Adrenal gland (tissue), 12 donors: ENCODE measurements around the gene ATP9A. TPM values are rescaled to one million over a fixed set of nuclear protein-coding genes. Genes with fewer than 3 reads are reported as not detected.
"Not testable (repeated sequence)": the region's sequence is repeated elsewhere in the genome, so short reads cannot be mapped to it uniquely, and the experiment has no call there.

ENCODE experiments used
- DNase-seq, 7 donors: peaks; one replicate each; pipeline ENCODE4 v3.0.0-alpha.2; 2019 to 2020
- H3K27ac ChIP-seq, 5 donors: fragments of 200-600 bp; sonication (generic) in 4 of 5; 1 replicate in 3 of 5; 2 replicates in 2 of 5; pipeline versions ENCODE4 v1.5.1 to v1.8.0; 2016 to 2020; ENCODE audit warnings: mild to moderate bottlenecking in 1 of 5
- H3K27me3 ChIP-seq: fragments of 200-600 bp; 2 replicates; pipeline ENCODE4 v1.8.0; 2021
- H3K36me3 ChIP-seq, 2 donors: fragments of 200-600 bp; replicated peaks in 1 of 2; 1 replicate in 1 of 2; 2 replicates in 1 of 2; pipeline versions ENCODE4 v1.5.1 to v1.8.0; 2018 to 2022
- H3K4me1 ChIP-seq, 2 donors: fragments of 200-600 bp; replicated peaks in 1 of 2; 1 replicate in 1 of 2; 2 replicates in 1 of 2; pipeline versions ENCODE4 v1.5.1 to v1.8.0; 2018 to 2021
- H3K4me3 ChIP-seq, 4 donors: fragments of 200-600 bp; sonication (generic) in 3 of 4; one replicate each; pipeline ENCODE4 v1.5.1; 2016 to 2018
- H3K9me3 ChIP-seq, 3 donors: fragments of 200-600 bp; sonication (generic) in 1 of 3; replicated peaks in 1 of 3; 1 replicate in 2 of 3; 2 replicates in 1 of 3; pipeline versions ENCODE4 v1.5.1 to v1.8.0; 2016 to 2021
- POLR2A ChIP-seq, 2 donors: fragments of 450-650 bp; IDR thresholded peaks; one replicate each; pipeline ENCODE4 v1.6.1; 2017; ENCODE audit warnings: antibody characterized with exemption in 2 of 2, mild to moderate bottlenecking in 2 of 2, moderate library complexity in 1 of 2
- WGBS, 4 donors: extraction: QIAGEN DNeasy Blood & Tissue Kit in 2 of 4; methylation state at CpG; one replicate each; pipeline versions ENCODE4 v1.1.5 to v1.1.7; 2013 to 2017; 5-methylcytosine and 5-hydroxymethylcytosine counted together
- intact Hi-C, 2 donors: fragments of 100-400 bp; cut with DNase I; formaldehyde crosslinking; loops; one replicate each; pipeline versions ENCODE4 v1.14.1 to v1.15.0; 2022 to 2023
- polyA plus RNA-seq, 3 donors: library from polyadenylated mRNA; stranded (reverse); fragments of 200-250 nt in 2 of 3; fragments of 350-450 nt in 1 of 3; fragmentation: Illumina TruSeq in 1 of 3; extraction: RNeasy Lipid Tissue Mini Kit (QIAGEN cat#74804) in 1 of 3; gene quantifications; one replicate each; pipeline ENCODE4 v1.2.3, GENCODE V29; 2013 to 2014
- total RNA-seq, 9 donors: library from RNA; depleted of rRNA in 4 of 9; stranded (reverse); fragments of >200 nt in 4 of 9; fragments of 120-200 nt in 1 of 9; fragmentation: NEBNext Ultra II Directional in 1 of 9; extraction: Animal tissue kit (Norgen Biotek cat#: 25700) in 1 of 9; gene quantifications; one replicate each; pipeline versions ENCODE4 v1.1.0 to v1.2.4, GENCODE V29; 2013 to 2023
- TF ChIP-seq, protein P1 (sequence below), 6 experiments: fragments of 450-650 bp in 4 of 6; fragments of 200-600 bp in 2 of 6; sonication (generic) in 1 of 6; IDR thresholded peaks; 1 replicate in 5 of 6; 2 replicates in 1 of 6; pipeline versions ENCODE4 v1.5.1 to v1.8.0; 2016 to 2021; ENCODE audit warnings: antibody characterized with exemption in 6 of 6, mild to moderate bottlenecking in 2 of 6, moderate library complexity in 1 of 6
- donor health status: healthy with polysubstance abuse.
- donor health status: Bipolar disorder and iron deficiency.
- donor health status: DM: yes; HTN: yes; CAD: no.
- donor health status: DM: no; HTN: no; CAD: no.
- donor health status: DM: no; HTN: no; CAD: no.
- donor health status: DM: yes; HTN: yes; CAD: no.

Gene ATP9A
- total and polyA plus RNA-seq, 12 donors = 3.7 to 34.5 (median 16.7) TPM

DNA sequence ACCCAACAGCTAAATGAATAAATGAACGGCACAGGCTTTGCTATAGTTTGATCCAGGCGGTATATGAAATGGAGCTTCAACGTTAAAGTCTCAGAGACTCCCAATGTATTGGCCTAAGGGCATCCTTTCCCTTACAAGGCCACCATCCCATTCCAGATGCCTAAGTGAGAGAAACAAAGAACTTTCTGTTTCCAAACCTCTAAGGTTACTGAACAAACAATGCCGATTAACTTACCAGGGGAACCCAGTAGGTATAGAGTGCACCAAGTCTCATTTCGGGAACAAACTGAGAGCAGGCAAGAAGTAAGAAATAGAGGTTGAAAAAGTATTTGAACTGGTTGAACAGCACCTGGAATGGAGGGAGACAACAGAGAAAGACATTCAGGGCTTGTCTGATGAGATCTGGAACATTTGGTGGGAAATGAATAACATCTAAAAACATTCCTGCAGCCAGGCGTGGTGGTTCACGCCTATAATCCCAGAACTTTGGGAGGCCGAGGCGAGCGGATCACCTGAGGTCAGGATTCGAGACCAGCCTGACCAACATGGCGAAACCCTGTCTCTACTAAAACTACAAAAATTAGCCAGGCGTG is 42.5 kb downstream of the ATP9A start:
- Histone ChIP-seq H3K27me3 (no peaks in the 10 kb centered on the region), H3K36me3 (no peaks in the 10 kb centered on the region), H3K4me1 (no peaks in the 10 kb centered on the region), H3K9me3 (no peaks in the 10 kb centered on the region), H3K27ac (no peak overlapping the region), H3K4me3 (no peak overlapping the region)
- 92 to 96% (median 93%) methylated on average over 13 of the region's 13 CpGs for WGBS, 4 donors
- intact Hi-C loops = no loop called here
- no peak for DNase-seq
- TF ChIP-seq POLR2A (IDR thresholded peaks at IDR 0.05) = no peak
- TF ChIP-seq, protein P1, sequence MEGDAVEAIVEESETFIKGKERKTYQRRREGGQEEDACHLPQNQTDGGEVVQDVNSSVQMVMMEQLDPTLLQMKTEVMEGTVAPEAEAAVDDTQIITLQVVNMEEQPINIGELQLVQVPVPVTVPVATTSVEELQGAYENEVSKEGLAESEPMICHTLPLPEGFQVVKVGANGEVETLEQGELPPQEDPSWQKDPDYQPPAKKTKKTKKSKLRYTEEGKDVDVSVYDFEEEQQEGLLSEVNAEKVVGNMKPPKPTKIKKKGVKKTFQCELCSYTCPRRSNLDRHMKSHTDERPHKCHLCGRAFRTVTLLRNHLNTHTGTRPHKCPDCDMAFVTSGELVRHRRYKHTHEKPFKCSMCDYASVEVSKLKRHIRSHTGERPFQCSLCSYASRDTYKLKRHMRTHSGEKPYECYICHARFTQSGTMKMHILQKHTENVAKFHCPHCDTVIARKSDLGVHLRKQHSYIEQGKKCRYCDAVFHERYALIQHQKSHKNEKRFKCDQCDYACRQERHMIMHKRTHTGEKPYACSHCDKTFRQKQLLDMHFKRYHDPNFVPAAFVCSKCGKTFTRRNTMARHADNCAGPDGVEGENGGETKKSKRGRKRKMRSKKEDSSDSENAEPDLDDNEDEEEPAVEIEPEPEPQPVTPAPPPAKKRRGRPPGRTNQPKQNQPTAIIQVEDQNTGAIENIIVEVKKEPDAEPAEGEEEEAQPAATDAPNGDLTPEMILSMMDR (IDR thresholded peaks at IDR 0.05) = no peak

DNA sequence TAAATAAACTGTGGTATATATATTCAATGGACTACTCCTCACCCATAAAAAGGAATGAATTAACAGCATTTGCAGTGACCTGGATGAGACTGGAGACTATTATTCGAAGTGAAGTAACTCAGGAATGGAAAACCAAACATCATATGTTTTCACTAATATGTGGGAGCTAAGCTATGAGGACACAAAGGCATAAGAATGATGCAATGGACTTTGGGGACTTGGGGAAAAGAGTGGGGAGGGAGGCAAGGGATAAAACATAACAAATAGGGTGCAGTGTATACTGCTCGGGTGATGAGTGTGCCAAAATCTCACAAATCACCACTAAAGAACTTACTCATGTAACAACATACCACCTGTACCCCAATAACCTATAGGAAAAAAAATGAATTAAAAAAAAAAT is 45.2 kb downstream of the ATP9A start:
- H3K36me3 ChIP-seq, H3K9me3 ChIP-seq, H3K4me1 ChIP-seq, DNase-seq, intact Hi-C loops, H3K27ac ChIP-seq, H3K4me3 ChIP-seq, H3K27me3 ChIP-seq: not testable (repeated sequence)
- 87 to 96% (median 91%) methylated on average over 2 of the region's 2 CpGs for WGBS, 4 donors

DNA sequence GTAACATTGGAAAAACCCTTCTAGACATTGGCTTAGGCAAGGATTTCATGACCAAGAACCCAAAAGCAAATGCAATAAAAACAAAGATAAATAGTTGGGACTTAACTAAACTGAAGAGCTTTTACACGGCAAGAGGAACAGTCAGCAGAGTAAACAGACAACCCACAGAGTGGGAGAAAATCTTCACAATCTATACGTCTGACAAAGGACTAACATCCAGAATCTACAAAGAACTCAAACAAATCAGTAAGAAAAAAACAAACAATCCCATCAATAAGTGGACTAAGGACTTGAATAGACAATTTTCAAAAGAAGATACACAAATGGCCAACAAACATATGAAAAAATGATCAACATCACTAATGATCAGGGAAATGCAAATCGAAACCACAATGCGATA is 45.9 kb downstream of the ATP9A start:
- H3K36me3 ChIP-seq, H3K4me1 ChIP-seq, H3K4me3 ChIP-seq, H3K27ac ChIP-seq, intact Hi-C loops, H3K9me3 ChIP-seq, DNase-seq, H3K27me3 ChIP-seq: not testable (repeated sequence)
- 89 to 97% (median 91%) methylated on average over 4 of the region's 4 CpGs for WGBS, 4 donors

DNA sequence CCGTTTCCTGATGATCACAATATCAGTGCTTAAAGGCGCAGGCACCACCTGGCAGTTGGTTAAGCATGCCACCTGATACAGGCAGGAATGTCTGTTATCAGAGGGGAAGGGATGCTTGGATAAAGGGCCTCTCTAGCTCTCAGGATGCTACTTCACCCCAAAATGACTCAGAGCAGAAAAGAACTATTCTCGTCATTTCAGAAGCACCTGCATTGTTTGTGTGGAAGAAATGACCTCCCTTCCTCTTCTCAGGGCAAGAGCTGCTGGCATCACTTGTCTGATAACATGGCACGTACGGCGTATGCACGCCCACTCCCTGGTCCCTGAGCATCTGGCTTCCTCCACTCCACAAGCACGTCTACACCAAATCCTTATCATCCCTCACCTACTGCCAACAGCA is 47.3 kb downstream of the ATP9A start:
- H3K27me3 ChIP-seq = no peaks in the 10 kb centered on the region
- no peak for TF ChIP-seq POLR2A (IDR thresholded peaks at IDR 0.05)
- TF ChIP-seq, protein P1 (IDR thresholded peaks at IDR 0.05) = no peak
- no peaks in the 10 kb centered on the region for H3K9me3 ChIP-seq
- no peak for DNase-seq
- H3K4me1 ChIP-seq = no peaks in the 10 kb centered on the region
- WGBS, 4 donors = 81 to 93% (median 90%) methylated on average over 7 to 8 of the region's 8 CpGs
- no peak overlapping the region for H3K4me3 ChIP-seq
- no peak overlapping the region for H3K27ac ChIP-seq
- H3K36me3 ChIP-seq = no peaks in the 10 kb centered on the region
- intact Hi-C loops = no loop called here

DNA sequence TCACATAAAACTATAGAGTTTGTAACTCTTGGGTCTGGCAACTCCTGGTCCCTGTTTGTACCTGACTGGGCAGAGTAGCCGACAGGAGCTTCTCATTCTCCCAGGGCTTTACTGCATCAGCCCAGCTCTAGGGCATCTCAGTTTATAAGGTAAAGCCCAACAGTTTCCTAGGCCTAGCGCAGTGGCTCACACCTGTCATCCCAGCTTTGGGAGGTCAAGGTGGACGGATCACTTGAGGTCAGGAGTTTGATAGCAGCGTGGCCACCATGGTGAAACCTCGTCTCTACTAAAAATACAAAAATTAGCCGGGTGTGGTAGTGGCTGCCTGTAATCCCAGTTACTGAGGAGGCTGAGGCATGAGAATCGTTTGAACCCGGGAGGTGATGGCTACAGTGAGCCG is 47.8 kb downstream of the ATP9A start:
- Histone ChIP-seq H3K36me3 (no peaks in the 10 kb centered on the region), H3K27ac (no peak overlapping the region), H3K4me1 (no peaks in the 10 kb centered on the region), H3K9me3 (no peaks in the 10 kb centered on the region), H3K4me3 (no peak overlapping the region), H3K27me3 (no peaks in the 10 kb centered on the region)
- no peak for DNase-seq
- 89 to 95% (median 92%) methylated on average over 9 of the region's 9 CpGs for WGBS, 4 donors
- TF ChIP-seq, protein P1 (IDR thresholded peaks at IDR 0.05) = no peak
- TF ChIP-seq POLR2A (IDR thresholded peaks at IDR 0.05) = no peak
- intact Hi-C loops = no loop called here
